ENCODE measurements around the gene MRAP.
A peak's percentile ranks its signal among the peaks of the same experiment; 100 is the strongest.
"Not testable (repeated sequence)": the region's sequence is repeated elsewhere in the genome, so short reads cannot be mapped to it uniquely, and the experiment has no call there.

Gene MRAP

GRCh38 chr21:32298658-32299081 lies at the start of gene MRAP:
TSS of gene MRAP (plus strand) at chr21:32298855. CDS start at chr21:32298972, 117 bp downstream.
- no peak for DNase-seq

GRCh38 chr21:32249511-32250280 lies 49.0 kb upstream of the MRAP start:
- DNase-seq: no peak

GRCh38 chr21:32252136-32252535 lies 46.5 kb upstream of the MRAP start:
- DNase-seq: no peak

GRCh38 chr21:32253215-32253641 lies 45.4 kb upstream of the MRAP start:
- DNase-seq: no peak

GRCh38 chr21:32256251-32256650 lies 42.4 kb upstream of the MRAP start:
- no peak for DNase-seq

GRCh38 chr21:32256873-32257620 lies 41.6 kb upstream of the MRAP start:
- no peak for DNase-seq

- peak; percentile 34 for DNase-seq
Observed at GRCh38 chr21:32257962-32258785, 40.5 kb upstream of the MRAP start.

GRCh38 chr21:32258786-32259048 lies 39.9 kb upstream of the MRAP start:
- not testable (repeated sequence) for DNase-seq

GRCh38 chr21:32260130-32260529 lies 38.5 kb upstream of the MRAP start:
- no peak for DNase-seq

- no peak for DNase-seq
Observed at GRCh38 chr21:32261929-32262328, 36.7 kb upstream of the MRAP start.

GRCh38 chr21:32265321-32265720 lies 33.3 kb upstream of the MRAP start:
- DNase-seq: not testable (repeated sequence)

GRCh38 chr21:32270748-32271147 lies 27.9 kb upstream of the MRAP start:
- DNase-seq: no peak

- no peak for DNase-seq
Observed at GRCh38 chr21:32276671-32277070, 22.0 kb upstream of the MRAP start.

- DNase-seq: no peak
Observed at GRCh38 chr21:32278103-32278502, 20.6 kb upstream of the MRAP start.

- DNase-seq: peak; percentile 96
Observed at GRCh38 chr21:32278518-32279376, 19.9 kb upstream of the MRAP start, which contains the start of gene MIS18A. TSS of gene MIS18A (minus strand) at chr21:32279049. CDS start at chr21:32279014, 35 bp downstream.

- DNase-seq: no peak
Observed at GRCh38 chr21:32279377-32279680, 19.3 kb upstream of the MRAP start.

GRCh38 chr21:32281531-32281930 lies 17.1 kb upstream of the MRAP start:
- no peak for DNase-seq

- no peak for DNase-seq
Observed at GRCh38 chr21:32282992-32283391, 15.7 kb upstream of the MRAP start.

GRCh38 chr21:32285476-32285875 lies 13.2 kb upstream of the MRAP start:
- DNase-seq: no peak

- no peak for DNase-seq
Observed at GRCh38 chr21:32297449-32297848, 1.2 kb upstream of the MRAP start.

GRCh38 chr21:32298148-32298559 lies 501 bp upstream of the MRAP start:
- DNase-seq: no peak

- no peak for DNase-seq
Observed at GRCh38 chr21:32299695-32300094, 1.0 kb downstream of the MRAP start.

Data from CD4-positive, alpha-beta T cell treated with Interleukin-21 for 1 hour (primary cell).